MM.1S (cell line): ENCODE measurements around the gene MRPL53.
"Not testable (repeated sequence)": the region's sequence is repeated elsewhere in the genome, so short reads cannot be mapped to it uniquely, and the experiment has no call there.

Experiments
- DNase-seq: peaks from one replicate; pipeline ENCODE4 v3.0.0-alpha.2; 2015
- H2AFZ ChIP-seq: fragments of 300-600 bp; sonication (generic); 2 replicates; pipeline ENCODE4 v1.6.0; 2016; ENCODE audit warnings: antibody characterized with exemption, low read length
- H3F3A ChIP-seq: fragments of 300-600 bp; sonication (generic); 2 replicates; pipeline ENCODE4 v1.6.1; 2016; ENCODE audit warnings: mild to moderate bottlenecking, antibody characterized with exemption, low read length, moderate library complexity, mixed read lengths; ENCODE audit not compliant: insufficient read depth
- H3K27ac ChIP-seq: fragments of 300-600 bp; sonication (generic); 2 replicates; pipeline ENCODE4 v1.5.1; 2016; ENCODE audit warnings: mild to moderate bottlenecking, low read length
- H3K27me3 ChIP-seq: fragments of 300-600 bp; sonication (generic); replicated peaks from 2 replicates; pipeline ENCODE4 v1.6.0; 2016; ENCODE audit warnings: low read length; ENCODE audit not compliant: insufficient read depth
- H3K36me3 ChIP-seq: fragments of 300-600 bp; sonication (generic); replicated peaks from 2 replicates; pipeline ENCODE4 v1.6.1; 2016; ENCODE audit warnings: mild to moderate bottlenecking, low read length, mixed read lengths; ENCODE audit not compliant: insufficient read depth
- H3K4me1 ChIP-seq: fragments of 300-600 bp; sonication (generic); 2 replicates; pipeline ENCODE4 v1.6.1; 2016; ENCODE audit warnings: low read length, mixed read lengths
- H3K4me2 ChIP-seq: fragments of 300-600 bp; sonication (generic); 2 replicates; pipeline ENCODE4 v1.6.0; 2016; ENCODE audit warnings: low read depth, low read length
- H3K4me3 ChIP-seq: fragments of 300-600 bp; sonication (generic); 2 replicates; pipeline ENCODE4 v1.5.1; 2016; ENCODE audit warnings: low read length, mixed read lengths
- H3K79me2 ChIP-seq: fragments of 300-600 bp; sonication (generic); 2 replicates; pipeline ENCODE4 v1.6.1; 2016; ENCODE audit warnings: mixed run types, low read length, mixed read lengths
- H3K9ac ChIP-seq: fragments of 300-600 bp; sonication (generic); 2 replicates; pipeline ENCODE4 v1.6.1; 2016; ENCODE audit warnings: low read length, mixed read lengths
- H3K9me2 ChIP-seq: fragments of 300-600 bp; sonication (generic); replicated peaks from 2 replicates; pipeline ENCODE4 v1.6.1; 2016; ENCODE audit warnings: mild to moderate bottlenecking, low read length, mixed read lengths; ENCODE audit not compliant: insufficient read depth
- H3K9me3 ChIP-seq: fragments of 300-600 bp; sonication (generic); replicated peaks from 2 replicates; pipeline ENCODE4 v1.6.1; 2016; ENCODE audit warnings: mild to moderate bottlenecking, low read length, mixed read lengths; ENCODE audit not compliant: insufficient read depth
- H4K20me1 ChIP-seq: fragments of 300-600 bp; sonication (generic); 2 replicates; pipeline ENCODE4 v1.6.1; 2016; ENCODE audit warnings: mild to moderate bottlenecking, low read length, moderate library complexity, mixed read lengths; ENCODE audit not compliant: insufficient read depth
- EZH2 ChIP-seq: fragments of 300-600 bp; sonication (generic); optimal IDR thresholded peaks from 2 replicates; pipeline ENCODE3; 2017; ENCODE audit warnings: low read depth, mild to moderate bottlenecking, antibody characterized with exemption, low read length, mixed read lengths
- EZH2phosphoT487 ChIP-seq: fragments of 300-600 bp; sonication (generic); IDR thresholded peaks from 2 replicates; pipeline ENCODE4 v1.6.1; 2018; ENCODE audit warnings: antibody characterized with exemption, low read length
- TF ChIP-seq, protein P1 (sequence below): fragments of 300-600 bp; sonication (generic); IDR thresholded peaks from 2 replicates; pipeline ENCODE4 v1.5.1; 2016; ENCODE audit warnings: antibody characterized with exemption, low read length, mixed read lengths

Gene MRPL53

DNA sequence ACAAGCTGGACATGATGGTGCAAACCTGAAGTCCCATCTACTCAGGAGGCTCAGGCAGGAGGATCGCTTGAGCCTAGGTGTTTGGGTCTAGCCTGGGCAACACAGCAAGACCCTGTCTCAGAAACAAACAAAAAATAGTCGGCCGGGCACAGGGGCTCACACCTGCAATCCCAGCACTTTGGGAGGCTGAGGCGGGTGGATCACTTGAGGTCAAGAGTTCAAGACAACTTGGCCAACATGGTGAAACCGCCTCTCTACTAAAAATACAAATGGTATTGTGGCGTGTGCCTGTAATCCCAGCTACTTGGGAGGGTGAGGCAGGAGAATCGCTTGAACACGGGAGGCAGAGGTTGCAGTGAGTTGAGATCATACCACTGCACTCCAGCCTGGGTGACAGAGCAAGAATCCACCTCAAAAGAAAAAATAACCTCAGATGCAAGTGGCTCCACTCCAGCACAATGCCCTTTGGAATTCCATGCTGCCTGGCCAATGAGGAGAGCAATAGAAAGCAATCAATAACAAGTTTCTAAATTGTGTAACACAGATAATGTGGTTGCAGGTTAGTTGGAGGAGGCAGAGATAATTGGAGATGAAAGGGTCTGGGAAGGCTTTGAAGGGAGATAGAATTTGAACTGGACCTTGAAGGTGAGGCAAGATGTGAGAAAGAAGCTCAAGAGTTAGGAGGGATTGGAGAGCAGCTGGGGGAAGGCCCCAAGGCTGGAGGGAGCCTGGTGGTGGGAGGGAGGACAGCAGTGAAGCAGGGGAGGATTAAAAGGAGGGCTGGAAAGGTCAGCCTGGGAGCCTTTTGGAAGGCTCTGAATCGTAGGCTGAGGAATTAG, 16.4 kb upstream of the MRPL53 start:
- Histone ChIP-seq H3K4me2 (no peak overlapping the region), H3K27ac (no peak overlapping the region), H3K79me2 (peaks cover 4% of the 10 kb centered on the region), H2AFZ (no peak overlapping the region), H3K4me1 (no peaks in the 10 kb centered on the region), H4K20me1 (no peaks in the 10 kb centered on the region), H3K4me3 (no peak overlapping the region), H3K36me3 (no peaks in the 10 kb centered on the region), H3K27me3 (no peaks in the 10 kb centered on the region), H3K9me3 (no peaks in the 10 kb centered on the region), H3K9me2 (no peaks in the 10 kb centered on the region), H3K9ac (no peak overlapping the region), H3F3A (no peaks in the 10 kb centered on the region)
- TF ChIP-seq, protein P1, sequence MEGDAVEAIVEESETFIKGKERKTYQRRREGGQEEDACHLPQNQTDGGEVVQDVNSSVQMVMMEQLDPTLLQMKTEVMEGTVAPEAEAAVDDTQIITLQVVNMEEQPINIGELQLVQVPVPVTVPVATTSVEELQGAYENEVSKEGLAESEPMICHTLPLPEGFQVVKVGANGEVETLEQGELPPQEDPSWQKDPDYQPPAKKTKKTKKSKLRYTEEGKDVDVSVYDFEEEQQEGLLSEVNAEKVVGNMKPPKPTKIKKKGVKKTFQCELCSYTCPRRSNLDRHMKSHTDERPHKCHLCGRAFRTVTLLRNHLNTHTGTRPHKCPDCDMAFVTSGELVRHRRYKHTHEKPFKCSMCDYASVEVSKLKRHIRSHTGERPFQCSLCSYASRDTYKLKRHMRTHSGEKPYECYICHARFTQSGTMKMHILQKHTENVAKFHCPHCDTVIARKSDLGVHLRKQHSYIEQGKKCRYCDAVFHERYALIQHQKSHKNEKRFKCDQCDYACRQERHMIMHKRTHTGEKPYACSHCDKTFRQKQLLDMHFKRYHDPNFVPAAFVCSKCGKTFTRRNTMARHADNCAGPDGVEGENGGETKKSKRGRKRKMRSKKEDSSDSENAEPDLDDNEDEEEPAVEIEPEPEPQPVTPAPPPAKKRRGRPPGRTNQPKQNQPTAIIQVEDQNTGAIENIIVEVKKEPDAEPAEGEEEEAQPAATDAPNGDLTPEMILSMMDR = no peak
- TF ChIP-seq EZH2 (no peak), EZH2phosphoT487 (no peak)
- DNase-seq = no peak

GRCh38 chr2:74486141-74486540, 13.7 kb upstream of the MRPL53 start:
- Histone ChIP-seq H3K36me3 (no peaks in the 10 kb centered on the region), H3K4me1 (peaks cover 4% of the 10 kb centered on the region; the same call in 1 of the 2 replicates), H3K9me2 (no peaks in the 10 kb centered on the region), H3K27ac (no peak overlapping the region), H3K4me3 (no peak overlapping the region), H3F3A (peaks cover 4% of the 10 kb centered on the region; the same call in 1 of the 2 replicates), H4K20me1 (no peaks in the 10 kb centered on the region), H3K4me2 (no peak overlapping the region), H3K79me2 (peaks cover 26% of the 10 kb centered on the region), H3K27me3 (no peaks in the 10 kb centered on the region), H2AFZ (no peak overlapping the region), H3K9ac (no peak overlapping the region), H3K9me3 (no peaks in the 10 kb centered on the region)
- no peak for TF ChIP-seq EZH2
- TF ChIP-seq, protein P1 = no peak
- TF ChIP-seq EZH2phosphoT487 = no peak
- no peak for DNase-seq

DNA sequence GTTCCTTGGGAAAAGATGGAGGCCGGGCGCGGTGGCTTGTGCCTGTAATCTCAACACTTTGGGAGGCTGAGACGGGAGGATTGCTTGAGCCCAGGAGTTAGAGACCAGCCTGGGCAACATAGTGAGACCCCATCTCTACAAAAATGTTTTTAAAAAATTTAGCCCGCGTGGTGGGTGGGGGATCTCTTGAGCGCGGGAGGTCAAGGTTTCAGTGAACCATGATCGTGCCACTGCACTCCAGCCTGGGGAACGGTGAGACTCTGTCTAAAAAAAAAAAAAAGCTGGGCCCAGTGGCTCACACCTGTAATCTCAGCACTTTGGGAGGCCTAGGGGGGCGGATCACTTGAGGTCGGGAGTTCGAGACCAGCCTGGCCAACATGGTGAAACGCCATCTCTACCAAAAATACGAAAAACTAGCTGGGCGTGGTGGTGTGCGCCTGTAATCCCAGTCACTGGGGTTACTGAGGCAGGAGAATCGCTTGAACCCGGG, 11.2 kb upstream of the MRPL53 start:
- H3K9me3 ChIP-seq, DNase-seq, H3F3A ChIP-seq, H3K4me1 ChIP-seq, H3K27ac ChIP-seq, H3K36me3 ChIP-seq, H3K27me3 ChIP-seq, H3K9me2 ChIP-seq, H4K20me1 ChIP-seq: not testable (repeated sequence)
- Histone ChIP-seq H3K79me2 (peaks cover 33% of the 10 kb centered on the region), H3K4me3 (peak overlapping the region; percentile 99), H3K9ac (peak overlapping the region; percentile 92), H2AFZ (peak overlapping the region; percentile 99), H3K4me2 (peak overlapping the region; percentile 98)
